Mesothelial cell of epicardium (in vitro differentiated cells): ENCODE measurements around the gene SGK1. TPM values are rescaled to one million over a fixed set of nuclear protein-coding genes. Genes with fewer than 3 reads are reported as not detected.

Experiments used
- DNase-seq, 2 experiments: peaks; one replicate each; pipeline ENCODE4 v3.0.0; 2021; ENCODE audit warnings: low spot score in 2 of 2; ENCODE audit not compliant: unreplicated experiment in 2 of 2
- H3K27ac Mint-ChIP-seq: 2 replicates; pipeline ENCODE4 v1.8.0; 2021; ENCODE audit warnings: mixed read lengths
- H3K27me3 Mint-ChIP-seq: 2 replicates; pipeline ENCODE4 v1.8.0; 2021; ENCODE audit warnings: low read depth, mixed read lengths
- H3K36me3 Mint-ChIP-seq: 2 replicates; pipeline ENCODE4 v1.8.0; 2021; ENCODE audit warnings: mixed read lengths
- H3K4me1 Mint-ChIP-seq: 2 replicates; pipeline ENCODE4 v1.8.0; 2021; ENCODE audit warnings: mixed read lengths
- H3K4me3 Mint-ChIP-seq: 2 replicates; pipeline ENCODE4 v1.8.0; 2021; ENCODE audit warnings: mild to moderate bottlenecking, moderate library complexity, mixed read lengths
- H3K9me3 Mint-ChIP-seq: 2 replicates; pipeline ENCODE4 v1.8.0; 2021; ENCODE audit warnings: mixed read lengths
- total RNA-seq: library from RNA; stranded (reverse); gene quantifications from 3 replicates; pipeline ENCODE4 v1.2.1, GENCODE V29; 2021
- TF ChIP-seq, protein P1 (sequence below): fragments of 200-600 bp; sonication (generic); IDR thresholded peaks from one replicate; pipeline ENCODE4 v1.5.0; 2021; ENCODE audit warnings: antibody characterized with exemption; ENCODE audit not compliant: unreplicated experiment

SGK1 gene
- 39.5 to 45.6 TPM (median 44.5 TPM) in 3 replicates for total RNA-seq

DNA sequence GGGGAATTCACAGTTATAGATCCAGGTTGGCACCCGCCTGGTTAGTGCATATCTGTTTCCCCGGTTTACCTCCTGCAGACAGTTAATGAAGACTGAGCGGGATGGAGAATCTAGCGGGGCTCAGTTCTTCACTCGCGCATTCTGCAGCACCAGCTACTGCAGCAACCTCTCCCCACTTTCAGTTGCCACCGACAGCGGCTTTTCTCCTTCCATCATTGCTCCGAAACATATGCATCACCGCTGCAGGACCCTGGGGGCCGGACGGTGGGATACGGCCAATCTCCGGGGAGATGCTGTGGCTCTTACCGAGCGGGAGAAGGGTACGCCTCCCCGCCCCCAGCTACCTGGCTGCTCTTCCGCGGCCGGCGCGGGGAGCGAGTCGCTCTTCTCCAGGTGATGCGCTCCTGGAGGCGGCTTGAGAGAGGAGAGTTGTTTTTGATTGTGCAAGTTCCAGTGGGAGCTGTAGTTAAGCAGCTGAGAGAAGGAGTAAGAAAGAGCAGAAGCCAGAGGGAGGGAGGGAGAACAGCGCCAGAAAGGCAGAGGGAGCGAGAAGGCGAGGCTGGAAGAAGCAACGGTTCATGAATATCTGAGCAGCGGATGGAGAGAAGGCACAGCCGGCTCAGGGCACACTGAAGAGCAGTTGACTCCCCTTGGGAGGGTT lies at the start of gene SGK1:
SGK1 (minus strand) TSS at position 642 of the 661 bp plus-strand sequence. CDS start 652 bp downstream, outside the sequence.
- H3K27me3 Mint-ChIP-seq, result peaks cover 54% of the 10 kb centered on the region

DNA sequence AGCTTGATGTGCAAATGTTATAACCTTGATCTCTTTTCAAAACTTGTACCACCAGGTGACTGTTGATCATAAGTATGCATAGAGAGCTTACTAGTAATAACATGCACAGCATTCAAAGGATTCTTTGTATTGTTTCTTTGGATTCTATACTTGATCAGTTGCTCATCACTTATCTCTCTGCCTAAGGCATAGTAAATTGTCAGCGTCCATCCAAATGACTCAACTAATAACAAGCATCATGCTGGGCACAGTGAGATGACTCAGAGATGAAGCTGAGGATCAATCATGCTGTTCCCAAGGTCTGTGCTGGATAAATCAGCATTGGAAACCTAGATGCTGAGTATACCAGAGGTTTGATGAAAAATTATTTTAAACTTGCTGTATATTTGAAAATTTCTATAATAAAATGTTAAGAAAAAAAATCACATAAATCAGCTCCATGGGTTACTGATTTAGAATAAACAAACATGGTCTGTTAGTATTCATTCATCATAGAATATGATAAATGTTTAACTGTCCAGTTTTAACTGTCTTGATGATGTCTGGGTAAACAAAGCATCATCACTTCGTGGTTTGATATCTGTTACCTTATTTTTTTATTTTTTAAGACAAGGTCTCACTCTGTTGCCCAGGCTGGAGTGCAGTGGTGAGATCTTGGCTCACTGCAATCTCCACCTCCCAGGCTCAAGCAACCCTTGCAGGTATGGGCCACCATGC lies 45.6 kb upstream of the SGK1 start:
- no peak overlapping the region for H3K27ac Mint-ChIP-seq
- no peaks in the 10 kb centered on the region for H3K36me3 Mint-ChIP-seq
- no peak for DNase-seq
- H3K4me1 Mint-ChIP-seq, result no peaks in the 10 kb centered on the region
- H3K4me3 Mint-ChIP-seq, result no peak overlapping the region
- no peaks in the 10 kb centered on the region for H3K9me3 Mint-ChIP-seq
- H3K27me3 Mint-ChIP-seq, result no peaks in the 10 kb centered on the region
- TF ChIP-seq, protein P1, sequence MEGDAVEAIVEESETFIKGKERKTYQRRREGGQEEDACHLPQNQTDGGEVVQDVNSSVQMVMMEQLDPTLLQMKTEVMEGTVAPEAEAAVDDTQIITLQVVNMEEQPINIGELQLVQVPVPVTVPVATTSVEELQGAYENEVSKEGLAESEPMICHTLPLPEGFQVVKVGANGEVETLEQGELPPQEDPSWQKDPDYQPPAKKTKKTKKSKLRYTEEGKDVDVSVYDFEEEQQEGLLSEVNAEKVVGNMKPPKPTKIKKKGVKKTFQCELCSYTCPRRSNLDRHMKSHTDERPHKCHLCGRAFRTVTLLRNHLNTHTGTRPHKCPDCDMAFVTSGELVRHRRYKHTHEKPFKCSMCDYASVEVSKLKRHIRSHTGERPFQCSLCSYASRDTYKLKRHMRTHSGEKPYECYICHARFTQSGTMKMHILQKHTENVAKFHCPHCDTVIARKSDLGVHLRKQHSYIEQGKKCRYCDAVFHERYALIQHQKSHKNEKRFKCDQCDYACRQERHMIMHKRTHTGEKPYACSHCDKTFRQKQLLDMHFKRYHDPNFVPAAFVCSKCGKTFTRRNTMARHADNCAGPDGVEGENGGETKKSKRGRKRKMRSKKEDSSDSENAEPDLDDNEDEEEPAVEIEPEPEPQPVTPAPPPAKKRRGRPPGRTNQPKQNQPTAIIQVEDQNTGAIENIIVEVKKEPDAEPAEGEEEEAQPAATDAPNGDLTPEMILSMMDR, result no peak

More for the DNA sequence above, at the start of gene SGK1:
- no peak for DNase-seq
- Mint-ChIP-seq H3K9me3 (no peaks in the 10 kb centered on the region), H3K4me1 (peaks cover 14% of the 10 kb centered on the region), H3K4me3 (peak within 1 kb of the TSS; percentile 75), H3K27ac (no peak within 1 kb of the TSS), H3K36me3 (no peaks in the 10 kb centered on the region)
- TF ChIP-seq, protein P1, result no peak

DNA sequence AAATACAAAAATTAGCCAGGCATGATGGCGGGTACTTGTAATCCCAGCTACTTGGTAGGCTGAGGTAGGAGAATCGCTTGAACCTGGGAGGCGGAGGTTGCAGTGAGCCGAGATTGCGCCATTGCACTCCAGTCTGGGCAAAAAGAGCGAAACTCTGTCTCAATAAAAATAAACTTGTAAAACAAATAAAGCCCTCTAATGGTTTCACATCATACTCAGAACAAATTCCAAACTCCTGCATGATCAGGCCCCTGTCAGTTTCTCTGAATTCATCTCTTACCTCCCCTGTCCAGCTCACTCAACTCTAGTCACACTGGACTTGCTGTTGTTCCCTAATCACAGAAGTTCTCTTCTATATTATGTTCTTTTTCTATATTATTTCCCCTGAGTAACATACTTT lies 43.1 kb upstream of the SGK1 start:
- H3K27ac Mint-ChIP-seq, result no peak overlapping the region
- no peak for DNase-seq
- H3K4me3 Mint-ChIP-seq, result no peak overlapping the region
- peaks cover 7% of the 10 kb centered on the region for H3K9me3 Mint-ChIP-seq
- peaks cover 5% of the 10 kb centered on the region for H3K4me1 Mint-ChIP-seq
- peaks cover 2% of the 10 kb centered on the region for H3K36me3 Mint-ChIP-seq
- no peaks in the 10 kb centered on the region for H3K27me3 Mint-ChIP-seq
- TF ChIP-seq, protein P1, result no peak

DNA sequence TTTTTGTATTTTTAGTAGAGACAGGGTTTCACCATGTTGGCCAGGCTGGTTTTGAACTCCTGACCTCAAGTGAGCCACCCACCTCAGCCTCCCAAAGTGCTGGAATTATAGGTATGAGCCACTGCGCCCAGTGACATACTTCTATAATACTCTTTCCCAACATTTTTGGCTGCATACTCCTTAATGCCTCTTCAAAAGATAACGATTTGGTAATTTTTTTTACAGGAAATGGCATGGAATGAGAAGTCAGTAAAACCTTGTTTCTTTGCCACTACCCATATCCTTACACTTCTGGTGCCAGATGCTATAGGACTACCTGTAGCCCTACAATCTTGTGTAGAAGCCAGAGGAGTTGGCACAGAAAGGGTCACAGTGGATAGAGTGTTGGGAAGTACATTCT lies 41.4 kb upstream of the SGK1 start:
- H3K27ac Mint-ChIP-seq, result no peak overlapping the region
- no peaks in the 10 kb centered on the region for H3K27me3 Mint-ChIP-seq
- no peak overlapping the region for H3K4me3 Mint-ChIP-seq
- peaks cover 5% of the 10 kb centered on the region for H3K4me1 Mint-ChIP-seq
- H3K36me3 Mint-ChIP-seq, result peaks cover 3% of the 10 kb centered on the region
- TF ChIP-seq, protein P1, result no peak
- peaks cover 15% of the 10 kb centered on the region for H3K9me3 Mint-ChIP-seq
- no peak for DNase-seq

DNA sequence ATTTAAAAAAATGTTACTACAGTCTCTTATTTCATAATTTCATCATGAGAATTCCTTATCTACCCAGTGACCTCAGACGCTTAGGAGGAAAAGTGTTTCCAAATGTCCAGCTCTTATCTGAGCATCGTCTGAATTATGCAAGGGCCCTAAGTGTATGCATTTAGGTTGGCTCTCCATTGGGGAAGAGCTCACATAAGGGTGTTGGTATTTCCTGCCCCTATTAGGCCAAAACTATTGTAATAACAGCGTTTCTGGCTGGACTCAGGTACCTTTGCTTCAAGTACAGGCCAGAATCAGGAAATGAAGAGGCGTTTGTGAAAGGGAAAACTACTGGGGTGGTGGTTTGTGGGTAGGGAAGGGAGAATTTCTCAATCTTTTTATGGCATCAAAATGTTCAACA lies 40.4 kb upstream of the SGK1 start:
- H3K36me3 Mint-ChIP-seq, result peaks cover 3% of the 10 kb centered on the region
- H3K4me3 Mint-ChIP-seq, result no peak overlapping the region
- H3K4me1 Mint-ChIP-seq, result peaks cover 7% of the 10 kb centered on the region

More for the DNA sequence above, 40.4 kb upstream of the SGK1 start:
- no peak overlapping the region for H3K27ac Mint-ChIP-seq
- no peaks in the 10 kb centered on the region for H3K27me3 Mint-ChIP-seq
- peaks cover 15% of the 10 kb centered on the region for H3K9me3 Mint-ChIP-seq
- TF ChIP-seq, protein P1, result no peak
- DNase-seq, result no peak
